Right renal pelvis (tissue), 4 donors: ENCODE data around the gene OR2T29. TPM values are rescaled to one million over a fixed set of nuclear protein-coding genes. Genes with fewer than 3 reads are reported as not detected.
"Not testable (repeated sequence)": the region's sequence is repeated elsewhere in the genome, so short reads cannot be mapped to it uniquely, and the experiment has no call there.

Source experiments
- DNase-seq, 4 donors: peaks; one replicate each; pipeline ENCODE4 v3.0.0-alpha.2; 2013; ENCODE audit warnings: low read depth in 4 of 4, low spot score in 3 of 4, missing footprints in 1 of 4
- polyA plus RNA-seq, 4 donors: library from polyadenylated mRNA; unstranded; fragments of 120-200 nt; gene quantifications; one replicate each; pipeline ENCODE4 v1.2.1, GENCODE V29; 2013; ENCODE audit not compliant: insufficient read length in 4 of 4

Gene OR2T29
- polyA plus RNA-seq, 4 donors: not detected

DNA sequence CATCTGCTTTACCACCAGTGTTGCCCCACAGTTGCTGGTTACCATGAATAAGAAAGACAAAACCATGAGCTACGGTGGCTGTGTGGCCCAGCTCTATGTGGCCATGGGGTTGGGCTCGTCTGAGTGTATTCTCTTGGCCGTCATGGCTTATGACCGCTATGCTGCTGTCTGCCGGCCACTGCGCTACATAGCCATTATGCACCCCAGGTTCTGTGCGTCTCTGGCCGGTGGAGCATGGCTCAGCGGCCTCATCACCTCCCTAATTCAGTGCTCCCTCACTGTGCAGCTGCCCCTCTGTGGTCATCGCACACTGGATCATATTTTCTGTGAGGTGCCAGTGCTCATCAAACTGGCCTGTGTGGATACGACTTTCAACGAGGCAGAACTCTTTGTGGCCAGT is 40.7 kb downstream of the OR2T29 start:
- no peak for DNase-seq

- DNase-seq: not testable (repeated sequence)
These were observed 52.4 kb downstream of the OR2T29 start for GRCh38 chr1:248510217-248510616.

DNA sequence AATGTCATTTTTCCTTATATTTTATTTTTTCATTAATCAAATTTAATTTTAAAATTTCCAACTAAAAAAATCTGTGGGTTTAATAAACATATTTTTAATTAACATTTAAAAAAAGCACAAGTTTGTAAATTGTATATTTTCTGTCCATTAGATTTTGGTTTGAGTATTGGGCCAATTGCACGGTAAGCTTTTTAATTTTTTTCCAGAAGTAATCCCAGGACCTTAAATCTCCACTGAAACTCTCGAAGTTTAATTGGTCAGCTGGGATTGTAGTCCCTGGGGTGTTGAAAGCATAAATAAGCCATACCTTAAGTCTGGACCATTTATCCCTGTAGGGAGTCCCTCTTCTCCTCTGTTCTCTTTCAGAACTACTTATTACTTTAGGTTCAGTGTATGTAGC is 54.8 kb downstream of the OR2T29 start, which contains the start of gene OR2G6:
Gene OR2G6 (plus strand): TSS at position 301 of the 400 bp plus-strand sequence. CDS start 13,574 bp downstream, outside the sequence.
- not testable (repeated sequence) for DNase-seq

Other genes starting within 250 kb of the OR2T29 start
- gene OR2M7, start 238.2 kb downstream of the OR2T29 start, polyA plus RNA-seq: not detected
- gene OR14C36, start 214.0 kb downstream of the OR2T29 start, polyA plus RNA-seq: not detected
- gene OR2T4, start 201.1 kb downstream of the OR2T29 start, polyA plus RNA-seq: not detected
- gene OR2T6, start 187.0 kb downstream of the OR2T29 start, polyA plus RNA-seq: under 1 TPM; 0.05 to 0.34 (median 0.10) TPM
- not detected for gene OR2T1, start 159.7 kb downstream of the OR2T29 start, polyA plus RNA-seq
- gene OR2T2, start 117.1 kb downstream of the OR2T29 start, polyA plus RNA-seq: under 1 TPM in 1 of 4 donors, not detected in 3; 0.01 TPM
- gene OR2T3, start 89.4 kb downstream of the OR2T29 start, polyA plus RNA-seq: not detected
- gene OR2T5, start 74.2 kb downstream of the OR2T29 start, polyA plus RNA-seq: under 1 TPM in 1 of 4 donors, not detected in 3; 0.03 TPM
- gene OR2G6, start 54.7 kb downstream of the OR2T29 start, polyA plus RNA-seq: under 1 TPM in 2 of 4 donors, not detected in 2; 0.03 TPM
- not detected for gene OR2T34, start 12.0 kb upstream of the OR2T29 start, polyA plus RNA-seq
- gene OR2T10, start 34.9 kb upstream of the OR2T29 start, polyA plus RNA-seq: under 1 TPM; 0.10 to 0.26 (median 0.18) TPM
- not detected for gene OR2T11, start 72.3 kb upstream of the OR2T29 start, polyA plus RNA-seq
- not detected for gene OR2T35, start 82.5 kb upstream of the OR2T29 start, polyA plus RNA-seq
- not detected for gene OR2T27, start 92.8 kb upstream of the OR2T29 start, polyA plus RNA-seq
- not detected for gene OR14I1, start 140.0 kb upstream of the OR2T29 start, polyA plus RNA-seq
- under 1 TPM in 1 of 4 donors, not detected in 3; 0.04 TPM for gene LYPD8, start 193.0 kb upstream of the OR2T29 start, polyA plus RNA-seq